Activated T-cell treated with anti-CD3 and anti-CD28 coated beads for 4 hours (primary cell): ENCODE data around the gene COL8A2.

Experiments
- DNase-seq: peaks from one replicate; pipeline ENCODE4 v3.0.0-alpha.2; 2020

COL8A2 gene

GRCh38 chr1:36087233-36088123 is 37.5 kb downstream of the COL8A2 start:
- no peak for DNase-seq

GRCh38 chr1:36086529-36087232 is 38.3 kb downstream of the COL8A2 start:
- DNase-seq = no peak

- no peak for DNase-seq
Measured at GRCh38 chr1:36085686-36086526, 39.1 kb downstream of the COL8A2 start.

- no peak for DNase-seq
Measured at GRCh38 chr1:36085126-36085525, 39.9 kb downstream of the COL8A2 start.

- no peak for DNase-seq
Measured at GRCh38 chr1:36084497-36085115, 40.4 kb downstream of the COL8A2 start.

- DNase-seq = no peak
Measured at GRCh38 chr1:36083635-36084496, 41.2 kb downstream of the COL8A2 start, which contains the start of gene TEKT2. Gene TEKT2, plus strand, starts transcription at chr1:36084094. Its CDS starts 828 bp downstream, at chr1:36084922.

GRCh38 chr1:36083219-36083618 is 41.8 kb downstream of the COL8A2 start:
- DNase-seq = no peak

- no peak for DNase-seq
Measured at GRCh38 chr1:36081926-36082485, 43.0 kb downstream of the COL8A2 start.

GRCh38 chr1:36080801-36081200 is 44.2 kb downstream of the COL8A2 start:
- DNase-seq = no peak

GRCh38 chr1:36080236-36080635 is 44.8 kb downstream of the COL8A2 start:
- DNase-seq = no peak

GRCh38 chr1:36076979-36077573 is 47.9 kb downstream of the COL8A2 start:
- no peak for DNase-seq

- DNase-seq = no peak
Measured at GRCh38 chr1:36070349-36070748, 54.7 kb downstream of the COL8A2 start.

GRCh38 chr1:36068866-36069265 is 56.2 kb downstream of the COL8A2 start:
- DNase-seq = no peak

- DNase-seq = no peak
Measured at GRCh38 chr1:36067871-36068270, 57.2 kb downstream of the COL8A2 start.

GRCh38 chr1:36062315-36062714 is 62.7 kb downstream of the COL8A2 start:
- no peak for DNase-seq

- DNase-seq = no peak
Measured at GRCh38 chr1:36055706-36056105, 69.3 kb downstream of the COL8A2 start.

- DNase-seq = no peak
Measured at GRCh38 chr1:36053978-36054377, 71.0 kb downstream of the COL8A2 start.

GRCh38 chr1:36051821-36052220 is 73.2 kb downstream of the COL8A2 start:
- DNase-seq = no peak
